ENCODE results near the gene CD28.

CD28 gene

DNA sequence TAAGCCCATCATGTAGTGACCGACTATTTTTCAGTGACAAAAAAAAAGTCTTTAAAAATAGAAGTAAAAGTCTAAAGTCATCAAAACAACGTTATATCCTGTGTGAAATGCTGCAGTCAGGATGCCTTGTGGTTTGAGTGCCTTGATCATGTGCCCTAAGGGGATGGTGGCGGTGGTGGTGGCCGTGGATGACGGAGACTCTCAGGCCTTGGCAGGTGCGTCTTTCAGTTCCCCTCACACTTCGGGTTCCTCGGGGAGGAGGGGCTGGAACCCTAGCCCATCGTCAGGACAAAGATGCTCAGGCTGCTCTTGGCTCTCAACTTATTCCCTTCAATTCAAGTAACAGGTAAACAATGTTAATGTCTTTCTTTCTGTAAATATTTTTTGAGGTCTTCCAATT is at the start of gene CD28:
Gene CD28 (plus strand): TSS at position 237 of the 400 bp plus-strand sequence. CDS start 58 bp downstream, at position 295.
- DNase-seq (ENCODE audit: low spot score): no peak

DNA sequence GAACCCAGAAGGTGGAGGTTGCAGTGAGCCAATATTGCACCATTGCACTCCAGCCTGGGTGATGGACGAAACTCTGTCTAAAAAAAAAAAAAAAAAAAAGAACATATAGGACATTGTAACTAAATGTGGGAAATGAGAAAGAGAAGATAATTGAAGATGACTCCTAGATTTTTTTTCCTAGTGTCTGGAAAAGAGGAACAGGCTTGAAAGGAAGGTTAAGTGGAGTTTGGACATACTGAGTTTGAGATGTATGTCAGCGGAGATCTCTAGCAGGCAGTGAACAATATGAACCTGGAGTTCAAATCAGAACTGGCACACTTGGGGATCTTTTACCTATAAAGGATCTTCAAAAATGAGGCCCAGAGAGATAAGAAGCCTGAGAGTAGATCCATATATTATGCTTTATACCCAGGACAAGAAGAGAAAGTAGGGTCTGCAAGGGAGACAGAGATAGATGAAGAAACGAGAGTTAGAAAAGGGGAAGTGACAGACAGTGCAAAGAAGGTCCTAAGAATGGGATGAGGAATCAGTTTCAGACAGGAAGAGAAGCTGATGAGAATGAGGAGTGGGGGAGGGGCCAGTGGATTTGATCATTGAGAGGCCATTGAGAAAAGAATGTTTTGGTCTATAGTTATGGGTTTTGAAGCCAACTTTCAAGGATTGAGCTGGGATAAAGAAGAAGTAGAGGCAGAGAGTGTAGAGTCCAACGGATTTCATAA is 46.9 kb upstream of the CD28 start:
- DNase-seq (ENCODE audit: low spot score): no peak

GRCh38 chr2:203660465-203660864 is 46.0 kb upstream of the CD28 start:
- DNase-seq (ENCODE audit: low spot score): no peak

GRCh38 chr2:203661279-203661908 is 45.0 kb upstream of the CD28 start:
- no peak for DNase-seq (ENCODE audit: low spot score)

- DNase-seq (ENCODE audit: low spot score): no peak
Observed at GRCh38 chr2:203662487-203662886, 44.0 kb upstream of the CD28 start.

DNA sequence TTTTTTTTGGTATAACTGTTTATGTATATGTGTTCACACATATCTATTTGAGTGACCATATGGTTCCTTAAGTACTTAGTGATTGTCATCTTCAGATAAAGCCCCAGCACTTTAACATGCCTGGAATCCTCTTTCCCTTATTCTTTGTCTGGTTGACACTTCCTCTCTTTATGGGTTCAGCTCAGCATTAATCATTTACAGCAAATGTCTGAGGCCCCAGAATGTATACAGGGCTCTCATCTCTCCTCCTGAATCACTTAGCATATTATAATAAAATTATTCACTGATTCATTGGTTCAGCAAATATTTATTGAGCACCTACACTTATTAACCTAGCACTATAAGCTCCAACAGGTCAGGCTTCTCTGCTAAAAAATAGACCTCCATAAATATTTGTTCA is 43.5 kb upstream of the CD28 start:
- no peak for DNase-seq (ENCODE audit: low spot score)

DNA sequence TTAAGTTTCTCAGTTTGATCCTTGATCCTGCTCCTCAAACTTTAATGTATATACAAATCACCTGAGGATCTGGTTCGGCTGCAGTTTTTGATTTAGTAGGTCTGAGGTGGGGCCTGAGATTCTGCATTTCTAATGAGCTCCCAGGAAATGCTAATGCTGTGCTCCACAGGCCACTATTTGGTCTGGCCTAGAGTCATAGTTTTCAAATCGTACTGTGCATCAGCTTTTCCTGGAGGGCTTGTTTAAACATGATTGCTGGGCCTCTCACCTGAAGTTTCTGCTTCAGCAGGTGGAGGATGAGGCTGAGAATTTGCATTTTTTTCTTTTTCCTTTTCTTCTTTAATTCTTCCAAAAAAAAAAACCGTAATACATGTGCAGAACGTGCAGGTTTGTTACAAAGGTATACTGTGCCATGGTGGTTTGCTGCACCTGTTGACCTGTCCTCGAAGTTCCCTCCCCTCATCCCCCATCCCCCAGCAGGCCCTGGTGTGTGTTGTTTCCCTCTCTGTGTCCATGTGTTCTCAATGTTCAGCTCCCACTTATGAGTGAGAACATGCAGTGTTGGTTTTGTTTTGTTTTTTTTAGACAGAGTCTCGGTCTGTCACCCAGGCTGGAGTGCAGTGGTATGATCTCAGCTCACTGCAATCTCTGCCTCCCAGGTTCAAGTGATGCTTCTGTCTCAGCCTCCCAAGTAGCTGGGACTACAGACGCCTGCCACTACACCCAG is 42.2 kb upstream of the CD28 start:
- DNase-seq (ENCODE audit: low spot score): no peak

GRCh38 chr2:203667838-203668237 is 38.6 kb upstream of the CD28 start:
- DNase-seq (ENCODE audit: low spot score): no peak

DNA sequence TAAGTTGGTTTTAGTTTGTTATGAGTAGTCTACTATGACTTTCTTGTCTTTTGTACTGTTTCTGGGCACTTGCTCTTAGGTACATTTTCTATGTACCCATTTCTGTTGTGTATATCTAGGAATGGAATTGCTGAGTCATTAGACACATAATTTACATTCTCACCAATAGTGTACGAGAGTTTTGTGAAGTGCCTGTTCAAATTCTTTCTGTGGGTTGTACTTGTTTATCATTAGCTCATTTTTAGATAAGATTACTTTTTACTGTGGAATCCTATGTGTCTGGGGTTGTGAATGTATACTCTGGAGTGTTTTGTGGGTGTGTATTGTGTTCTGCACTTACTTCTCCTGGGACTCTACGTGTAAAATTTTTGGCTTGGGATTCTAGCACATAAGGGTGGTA is 36.6 kb upstream of the CD28 start:
- no peak for DNase-seq (ENCODE audit: low spot score)

GRCh38 chr2:203670939-203671338 is 35.5 kb upstream of the CD28 start:
- DNase-seq (ENCODE audit: low spot score): no peak

GRCh38 chr2:203671876-203672275 is 34.6 kb upstream of the CD28 start:
- no peak for DNase-seq (ENCODE audit: low spot score)

- DNase-seq (ENCODE audit: low spot score): no peak
Observed at GRCh38 chr2:203672856-203673255, 33.6 kb upstream of the CD28 start.

GRCh38 chr2:203673933-203674332 is 32.5 kb upstream of the CD28 start:
- DNase-seq (ENCODE audit: low spot score): no peak

- DNase-seq (ENCODE audit: low spot score): no peak
Observed at GRCh38 chr2:203675086-203675485, 31.4 kb upstream of the CD28 start.

- DNase-seq (ENCODE audit: low spot score): no peak
Observed at GRCh38 chr2:203678971-203679370, 27.5 kb upstream of the CD28 start.

GRCh38 chr2:203679401-203679800 is 27.0 kb upstream of the CD28 start:
- no peak for DNase-seq (ENCODE audit: low spot score)

DNA sequence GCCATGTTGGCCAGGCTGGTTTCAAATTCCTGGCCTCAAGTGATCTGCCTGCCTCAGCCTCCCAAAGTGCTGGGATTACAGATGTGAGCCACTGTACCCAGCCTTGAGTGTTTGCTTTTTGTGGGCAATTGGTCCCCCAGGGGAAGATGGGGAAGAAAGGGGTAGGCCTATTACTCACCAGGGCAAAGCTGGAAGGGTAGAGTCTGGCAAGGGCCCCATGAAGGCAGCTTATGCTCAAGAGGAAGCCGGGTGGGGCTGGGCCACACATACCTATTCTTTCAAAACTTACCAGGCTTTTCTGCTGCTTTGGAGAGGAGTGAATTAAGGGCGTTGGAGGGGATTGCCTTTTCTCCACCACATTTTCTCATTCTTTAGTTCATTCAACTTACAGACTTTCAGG is 24.5 kb upstream of the CD28 start:
- no peak for DNase-seq (ENCODE audit: low spot score)

DNA sequence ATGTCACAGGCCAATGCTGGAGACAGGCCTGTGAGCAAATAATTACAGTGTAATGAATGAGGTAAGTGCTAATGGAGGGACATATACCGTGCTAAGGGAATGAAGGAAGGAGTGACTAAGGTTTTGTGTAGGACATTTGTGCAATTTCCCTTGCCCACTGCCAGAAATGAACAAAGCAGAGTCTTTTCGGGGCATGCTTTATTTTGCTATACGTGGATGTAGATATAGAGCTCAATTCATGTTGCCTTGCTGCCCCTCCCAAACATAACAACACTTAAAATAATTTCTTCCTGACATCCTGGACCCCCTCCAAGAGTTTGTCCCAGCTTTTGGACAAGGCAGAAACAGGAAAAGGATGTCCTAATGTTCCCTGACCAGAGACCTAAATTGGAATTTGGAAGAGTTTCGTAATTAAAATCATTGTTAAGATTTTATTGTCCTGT is 23.7 kb upstream of the CD28 start:
- DNase-seq (ENCODE audit: low spot score): no peak

DNA sequence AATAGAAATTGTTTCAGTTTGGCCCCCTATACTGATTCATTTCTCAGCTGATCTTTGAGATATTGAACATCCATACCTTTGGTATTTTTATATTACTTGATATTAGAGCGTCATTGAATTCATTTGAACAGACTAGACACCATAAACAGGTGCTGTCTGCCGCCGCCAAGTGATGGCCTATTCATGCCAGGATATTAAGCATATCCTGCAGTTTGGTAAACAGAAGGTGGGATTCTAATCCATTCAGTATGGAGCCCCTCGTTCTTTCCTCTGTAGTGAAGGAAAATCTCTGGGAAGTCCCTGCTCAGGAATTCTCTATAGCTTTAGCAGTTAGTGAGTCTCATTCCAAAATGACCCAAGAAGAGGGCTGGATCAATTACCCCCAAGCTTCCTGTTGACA is 23.0 kb upstream of the CD28 start:
- DNase-seq (ENCODE audit: low spot score): no peak

DNA sequence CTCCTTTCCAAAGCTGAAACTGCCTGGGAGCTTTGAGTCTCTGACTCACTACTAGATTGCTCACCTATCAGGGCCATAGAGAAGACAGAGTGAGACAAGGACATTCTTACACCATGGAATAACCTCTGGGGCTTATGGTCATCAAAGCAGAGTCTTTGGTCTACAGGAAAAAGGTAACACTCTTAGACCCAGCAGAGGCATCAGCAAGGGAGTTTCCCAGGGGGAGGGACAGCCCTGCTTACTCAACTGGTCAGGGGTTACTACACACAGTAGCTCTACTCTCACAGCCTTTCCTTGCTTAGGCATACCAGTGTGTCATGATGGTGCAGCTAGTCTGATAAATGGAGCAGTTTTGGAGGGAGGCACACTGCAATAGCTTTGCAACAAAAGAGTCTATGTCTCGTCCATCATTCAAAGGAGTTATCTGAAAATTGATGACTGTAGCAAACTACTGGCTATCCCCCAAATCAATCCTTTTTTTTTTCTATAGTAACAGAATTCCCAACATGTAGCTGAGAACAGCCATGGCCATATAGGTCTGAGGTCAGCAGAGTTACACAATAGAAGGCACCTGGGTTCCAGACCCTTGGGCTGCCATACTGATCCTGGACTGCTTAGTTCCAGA is 22.4 kb upstream of the CD28 start:
- DNase-seq (ENCODE audit: low spot score): no peak

DNA sequence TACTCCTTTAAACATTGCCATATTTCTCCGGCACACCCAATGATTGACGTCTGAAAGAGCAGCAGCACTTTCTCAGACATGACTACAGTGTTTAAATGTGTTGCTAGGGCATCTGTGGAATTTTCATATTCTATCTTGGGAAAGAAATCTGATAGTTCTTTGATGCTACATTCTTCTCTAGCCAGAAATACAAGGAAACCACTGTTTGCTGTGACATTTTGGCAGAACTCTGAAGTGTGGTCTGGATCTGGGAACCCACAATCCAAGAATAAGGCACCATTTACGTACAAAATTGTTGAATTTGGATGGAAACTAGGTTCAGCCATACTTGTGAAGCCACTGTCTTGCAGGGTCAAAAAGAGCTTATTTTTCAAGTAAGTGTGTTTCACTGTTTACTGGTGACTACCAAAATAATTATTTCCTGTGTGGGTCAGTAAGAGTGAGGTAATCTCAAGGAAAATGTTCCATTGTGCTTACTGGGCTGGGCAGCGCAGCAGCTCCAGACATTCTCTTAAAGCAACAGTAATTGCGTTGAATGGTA is 21.3 kb upstream of the CD28 start:
- DNase-seq (ENCODE audit: low spot score): no peak

GRCh38 chr2:203685789-203686420 is 20.5 kb upstream of the CD28 start:
- DNase-seq (ENCODE audit: low spot score): no peak
